ENCODE measurements around the gene FTHL17.

Gene FTHL17

DNA sequence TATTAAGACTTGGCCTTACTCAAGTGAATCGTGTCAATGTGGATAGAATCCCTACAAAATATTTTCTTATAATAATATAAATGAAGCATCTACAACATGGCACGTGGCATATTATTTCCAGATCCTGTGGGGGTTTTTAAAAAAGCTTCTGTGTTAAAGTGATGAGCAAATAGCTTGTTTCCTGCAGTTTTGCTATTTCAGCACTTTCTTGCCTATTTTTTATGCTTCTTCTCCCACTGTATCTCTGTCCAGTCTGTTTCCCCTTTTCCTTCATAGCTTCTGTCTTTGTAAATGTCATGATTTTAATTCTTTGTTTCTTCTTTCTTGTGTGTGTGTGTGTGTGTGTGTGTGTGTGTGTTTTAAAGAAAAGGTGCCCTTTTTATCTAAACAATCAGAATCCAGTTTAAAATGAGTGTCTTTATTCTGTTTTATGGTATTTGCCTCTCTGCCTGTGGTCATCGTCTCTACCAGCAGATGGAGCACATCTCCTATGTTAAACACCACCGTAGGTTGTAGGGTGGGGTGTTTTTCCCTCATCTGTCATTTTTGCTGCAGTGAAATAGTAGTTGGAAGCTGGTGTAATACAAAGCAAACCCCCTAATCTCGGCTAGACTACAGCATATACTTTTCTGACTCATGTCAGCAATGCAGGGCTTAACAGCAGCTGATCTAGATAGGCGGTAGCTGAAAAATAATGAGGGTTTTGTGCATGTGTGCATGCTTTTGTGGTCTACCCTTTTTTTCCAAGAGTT is 33.1 kb downstream of the FTHL17 start:
- DNase-seq (ENCODE audit: low spot score) = peak; percentile 42

DNA sequence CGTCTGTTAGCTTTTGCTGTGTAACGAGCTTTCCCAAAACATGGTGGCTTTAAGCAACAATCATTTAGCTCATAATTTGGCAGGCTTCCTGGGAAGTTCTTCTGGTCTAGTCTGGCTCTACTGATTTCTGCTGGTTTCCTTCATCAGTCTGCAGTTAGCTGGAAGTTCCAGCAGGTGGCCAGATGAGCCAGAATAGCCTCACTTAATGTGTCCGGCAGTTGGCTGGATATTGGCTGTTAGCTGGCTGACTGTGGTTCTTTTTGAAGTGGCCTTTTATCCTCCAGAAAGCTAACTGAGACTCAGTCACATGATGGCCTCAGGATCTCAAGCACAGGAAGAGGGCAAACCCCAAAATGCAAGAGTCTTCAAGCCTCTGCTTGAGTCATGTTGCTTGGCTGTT is 34.9 kb downstream of the FTHL17 start:
- DNase-seq (ENCODE audit: low spot score) = peak; percentile 66

DNA sequence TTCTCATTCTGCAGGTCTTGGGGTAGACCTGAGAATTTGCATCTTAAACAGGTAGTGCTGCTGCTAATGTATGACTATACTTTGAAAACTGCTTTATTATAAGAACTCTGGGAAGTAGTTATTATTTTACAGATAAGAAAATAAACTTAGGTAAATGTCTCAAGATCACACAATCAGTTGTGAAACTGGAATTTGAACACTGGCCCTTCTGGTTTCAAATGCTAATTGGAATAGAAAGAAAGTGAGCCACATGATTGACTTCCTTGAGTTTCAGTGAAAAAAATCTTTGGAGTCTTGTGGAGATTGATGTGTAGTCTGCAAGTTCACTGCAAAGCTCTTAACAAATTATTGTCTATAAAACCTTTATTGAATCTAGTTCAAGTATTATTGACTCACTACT is 44.5 kb downstream of the FTHL17 start:
- no peak for DNase-seq (ENCODE audit: low spot score)

DNA sequence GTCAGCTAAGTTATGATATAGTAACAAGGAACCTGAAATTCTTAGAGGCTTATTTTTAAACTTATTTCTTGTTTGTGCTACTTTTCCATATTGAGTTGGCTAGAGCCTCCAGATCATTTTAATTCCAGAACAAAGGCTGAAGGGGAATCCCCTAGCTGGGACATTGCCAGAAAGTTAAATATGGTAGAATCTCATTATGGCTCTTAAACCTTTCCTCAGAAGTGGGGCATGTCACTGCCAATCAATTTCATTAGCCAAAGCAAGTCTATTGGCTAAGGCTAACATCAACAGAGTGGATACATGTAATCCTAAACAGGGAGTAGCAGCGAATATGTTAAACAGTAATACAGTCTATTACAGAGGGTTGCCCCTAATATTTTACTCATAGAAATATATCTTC is 47.0 kb downstream of the FTHL17 start:
- no peak for DNase-seq (ENCODE audit: low spot score)

DNA sequence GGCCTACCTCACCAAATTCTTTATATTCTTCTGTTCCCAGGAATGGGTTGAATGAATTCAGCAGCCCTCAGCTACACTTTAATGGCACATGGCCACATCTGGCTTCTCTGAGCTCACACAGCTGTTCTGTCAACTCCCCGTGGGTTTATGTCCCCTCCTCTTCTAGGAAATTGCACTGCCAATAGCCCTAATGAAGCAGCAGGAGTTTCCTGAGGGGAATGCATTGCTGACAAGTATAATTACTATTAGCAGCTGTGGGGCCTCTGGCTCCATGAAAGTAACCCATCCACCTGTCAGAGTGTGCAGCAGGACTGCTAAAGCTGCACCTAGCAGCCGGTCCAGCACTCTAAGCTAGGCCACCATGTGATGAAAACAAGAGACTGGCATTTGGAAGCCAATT is 50.3 kb downstream of the FTHL17 start:
- DNase-seq (ENCODE audit: low spot score) = no peak
